Neural progenitor cell (in vitro differentiated cells): ENCODE data around the gene PSG3. TPM values are rescaled to one million over a fixed set of nuclear protein-coding genes. Genes with fewer than 3 reads are reported as not detected.
"Not testable (repeated sequence)": the region's sequence is repeated elsewhere in the genome, so short reads cannot be mapped to it uniquely, and the experiment has no call there.

Experiments
- DNase-seq: peaks from one replicate; pipeline ENCODE4 v3.0.0-alpha.2; 2016; ENCODE audit warnings: low spot score
- H2AFZ ChIP-seq: fragments of 200-600 bp; sonication (generic); replicated peaks from 2 replicates; pipeline ENCODE4 v1.6.1; 2016; ENCODE audit warnings: antibody characterized with exemption
- H3F3A ChIP-seq: fragments of 200-600 bp; sonication (generic); 2 replicates; pipeline ENCODE4 v1.6.1; 2016; ENCODE audit warnings: antibody characterized with exemption, low read depth
- H3K27ac ChIP-seq: fragments of 200-600 bp; sonication (generic); 2 replicates; pipeline ENCODE4 v1.5.1; 2016; ENCODE audit warnings: mild to moderate bottlenecking
- H3K27me3 ChIP-seq: fragments of 200-600 bp; sonication (generic); 2 replicates; pipeline ENCODE4 v1.6.1; 2016; ENCODE audit warnings: mild to moderate bottlenecking, moderate library complexity
- H3K36me3 ChIP-seq: fragments of 200-600 bp; sonication (generic); 2 replicates; pipeline ENCODE4 v1.5.1; 2016
- H3K4me1 ChIP-seq: fragments of 200-600 bp; sonication (generic); 2 replicates; pipeline ENCODE4 v1.6.1; 2016; ENCODE audit warnings: mixed run types
- H3K4me2 ChIP-seq: fragments of 200-600 bp; sonication (generic); 2 replicates; pipeline ENCODE4 v1.6.1; 2016
- H3K4me3 ChIP-seq: fragments of 200-600 bp; sonication (generic); 2 replicates; pipeline ENCODE4 v1.5.1; 2016
- H3K79me2 ChIP-seq: fragments of 200-600 bp; sonication (generic); 2 replicates; pipeline ENCODE4 v1.6.1; 2016; ENCODE audit warnings: low read depth
- H3K9ac ChIP-seq: fragments of 200-600 bp; sonication (generic); 2 replicates; pipeline ENCODE4 v1.6.1; 2016
- H3K9me3 ChIP-seq: fragments of 200-600 bp; sonication (generic); 2 replicates; pipeline ENCODE4 v1.5.1; 2016; ENCODE audit warnings: low read depth
- H4K20me1 ChIP-seq: fragments of 200-600 bp; sonication (generic); 2 replicates; pipeline ENCODE4 v1.6.1; 2016; ENCODE audit warnings: low read depth
- H3K27ac Mint-ChIP-seq: 3 replicates; pipeline ENCODE4 v1.8.0; 2021; ENCODE audit warnings: mixed read lengths
- H3K27me3 Mint-ChIP-seq: 2 replicates; pipeline ENCODE4 v1.8.0; 2022; ENCODE audit warnings: low read depth, mild to moderate bottlenecking, inconsistent platforms, moderate library complexity, mixed read lengths; ENCODE audit not compliant: insufficient read depth
- H3K36me3 Mint-ChIP-seq: 3 replicates; pipeline ENCODE4 v1.8.0; 2021; ENCODE audit warnings: mixed read lengths
- H3K4me1 Mint-ChIP-seq: 3 replicates; pipeline ENCODE4 v1.8.0; 2021; ENCODE audit warnings: mixed read lengths
- H3K4me3 Mint-ChIP-seq: 3 replicates; pipeline ENCODE4 v1.8.0; 2021; ENCODE audit warnings: mild to moderate bottlenecking, moderate library complexity, mixed read lengths
- H3K9me3 Mint-ChIP-seq: 3 replicates; pipeline ENCODE4 v1.8.0; 2020; ENCODE audit warnings: mixed read lengths
- total RNA-seq: library from RNA; depleted of rRNA; stranded (reverse); fragments of >200 nt; gene quantifications from 2 replicates; pipeline ENCODE4 v1.2.3, GENCODE V29; 2015; ENCODE audit warnings: low replicate concordance
- TF ChIP-seq, protein P1 (sequence below): fragments of 200-600 bp; sonication (generic); IDR thresholded peaks from 2 replicates; pipeline ENCODE4 v1.5.1; 2017; ENCODE audit warnings: antibody characterized with exemption, mild to moderate bottlenecking

Gene PSG3
- not detected in 2 replicates for total RNA-seq

DNA sequence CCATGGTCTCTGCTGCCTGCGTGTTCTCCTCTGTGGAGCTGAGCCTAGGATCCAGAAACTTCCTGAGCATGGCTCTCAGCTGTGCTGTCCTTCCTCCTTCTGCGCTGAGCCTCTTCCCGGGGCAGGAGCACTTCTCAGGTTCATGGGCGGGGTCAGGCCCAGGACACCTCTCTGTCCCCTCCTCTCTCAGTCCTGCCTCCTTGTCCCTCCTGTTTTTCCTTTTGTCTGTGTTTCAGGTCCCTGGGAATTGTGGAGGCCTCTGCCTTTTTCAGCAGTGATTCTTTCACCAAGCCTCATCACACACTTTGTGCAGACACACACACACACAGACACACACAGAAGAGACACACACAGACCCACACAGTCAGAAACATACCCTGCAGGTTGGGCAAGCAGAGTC, at the start of gene PSG3:
Gene PSG3, minus strand, starts transcription at position 101 of the 400 bp plus-strand sequence. Its CDS starts 97 bp downstream, at position 4.
- H3F3A ChIP-seq, H3K36me3 Mint-ChIP-seq, H3K9ac ChIP-seq, DNase-seq, H3K9me3 ChIP-seq, H2AFZ ChIP-seq, H3K4me1 ChIP-seq, H3K4me3 Mint-ChIP-seq, H3K4me3 ChIP-seq, H4K20me1 ChIP-seq, H3K27me3 Mint-ChIP-seq, H3K79me2 ChIP-seq, H3K27me3 ChIP-seq, H3K27ac Mint-ChIP-seq, H3K27ac ChIP-seq, H3K36me3 ChIP-seq, H3K4me1 Mint-ChIP-seq, H3K4me2 ChIP-seq: not testable (repeated sequence)
- peaks cover 27% of the 10 kb centered on the region for H3K9me3 Mint-ChIP-seq

DNA sequence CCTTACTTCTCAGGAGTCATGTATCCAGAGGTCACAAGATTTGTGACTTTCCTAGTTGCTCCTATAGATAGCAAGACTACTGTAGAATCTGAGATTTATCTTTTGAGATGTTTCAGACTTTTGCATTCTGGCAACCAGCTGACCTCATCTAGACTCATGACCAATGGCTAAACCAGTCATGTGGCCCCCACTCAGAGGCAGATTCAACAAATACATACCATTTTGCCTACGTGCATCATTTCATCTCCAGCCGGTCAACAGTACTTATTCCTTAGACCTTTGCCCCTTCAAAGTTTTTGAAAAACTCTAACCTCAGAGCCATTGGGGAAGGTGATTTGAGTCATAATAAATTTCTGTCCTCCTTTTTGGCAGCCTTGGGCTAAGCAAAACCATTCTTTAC, 48.5 kb upstream of the PSG3 start:
- H3K4me3 Mint-ChIP-seq, H3F3A ChIP-seq, H3K36me3 ChIP-seq, H3K4me3 ChIP-seq, H3K79me2 ChIP-seq, DNase-seq, H3K4me1 ChIP-seq, H3K36me3 Mint-ChIP-seq, H3K27ac ChIP-seq, H3K4me1 Mint-ChIP-seq, H3K9ac ChIP-seq, H3K27me3 ChIP-seq, H3K4me2 ChIP-seq, H4K20me1 ChIP-seq, H3K27ac Mint-ChIP-seq, H3K27me3 Mint-ChIP-seq, H2AFZ ChIP-seq, H3K9me3 ChIP-seq: not testable (repeated sequence)
- peaks cover 30% of the 10 kb centered on the region for H3K9me3 Mint-ChIP-seq

DNA sequence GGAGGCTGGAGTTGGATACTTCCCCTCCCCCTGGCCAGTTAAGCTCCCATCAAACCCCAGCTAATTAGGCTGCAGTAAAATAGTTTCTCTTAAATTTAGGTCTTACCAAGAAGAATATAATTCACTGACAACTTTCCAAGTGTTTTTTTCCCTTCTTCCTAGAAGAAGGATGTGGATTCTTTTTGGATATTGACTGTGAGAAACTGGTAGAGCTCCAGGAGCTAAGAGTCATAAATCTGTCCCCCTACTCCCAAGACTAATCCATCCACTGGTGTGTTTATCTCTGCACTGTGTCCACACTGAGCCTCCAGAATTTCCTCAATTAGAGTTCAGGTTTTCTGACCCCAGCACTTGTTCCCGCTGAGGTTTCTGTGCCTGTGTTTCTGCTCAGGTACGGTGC, 47.5 kb upstream of the PSG3 start:
- not testable (repeated sequence) for H3K4me1 Mint-ChIP-seq, H3K36me3 Mint-ChIP-seq, H3K9me3 ChIP-seq, H3K27me3 Mint-ChIP-seq, H3K27ac Mint-ChIP-seq, H3K4me3 Mint-ChIP-seq, H2AFZ ChIP-seq, H3K4me1 ChIP-seq, H4K20me1 ChIP-seq, DNase-seq, H3K4me3 ChIP-seq, H3K27me3 ChIP-seq, H3K27ac ChIP-seq, H3K79me2 ChIP-seq, H3K36me3 ChIP-seq, H3F3A ChIP-seq, H3K9ac ChIP-seq, H3K4me2 ChIP-seq
- peaks cover 23% of the 10 kb centered on the region for H3K9me3 Mint-ChIP-seq

DNA sequence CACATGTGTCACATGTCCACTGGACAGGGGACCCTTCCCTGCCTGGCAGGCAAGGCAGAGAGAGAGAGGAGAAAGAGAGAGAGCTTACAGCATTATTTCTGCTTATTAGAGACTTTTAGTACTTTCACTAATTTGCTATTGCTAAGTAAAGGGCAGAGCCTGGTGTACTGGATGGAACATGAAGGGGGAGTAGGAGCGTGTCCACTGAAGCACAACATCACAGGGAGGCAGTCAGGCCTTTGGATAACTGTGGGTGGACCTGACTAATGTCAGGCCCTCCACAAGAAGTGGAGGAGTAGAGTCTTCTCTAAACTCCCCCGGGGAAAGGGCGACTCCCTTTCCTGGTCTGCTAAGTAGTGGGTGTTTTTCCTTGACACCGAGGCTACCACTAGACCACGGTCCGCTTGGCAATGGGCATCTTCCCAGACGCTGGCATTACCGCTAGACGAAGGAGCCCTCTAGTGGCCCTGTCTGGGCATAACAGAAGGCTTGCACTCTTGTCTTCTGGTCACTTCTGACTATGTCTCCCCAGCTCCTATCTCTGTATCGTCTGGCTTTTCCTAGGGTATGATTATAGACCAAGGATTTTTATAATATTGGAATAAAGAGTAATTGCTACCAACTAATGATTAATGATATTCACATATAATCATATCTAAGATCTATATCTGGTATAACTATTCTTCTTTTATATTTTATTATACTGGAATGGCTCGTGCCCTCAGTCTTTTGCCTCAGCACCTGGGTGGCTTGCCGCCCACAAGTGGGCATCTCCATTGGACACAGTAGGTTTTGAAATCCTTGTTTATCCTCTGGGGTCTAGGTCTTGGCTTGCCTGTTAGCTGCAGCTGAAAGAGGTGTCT, 36.7 kb upstream of the PSG3 start:
- H3K27ac Mint-ChIP-seq, H3K4me2 ChIP-seq, H3K9me3 ChIP-seq, H3K4me1 ChIP-seq, H3K9ac ChIP-seq, H3K27ac ChIP-seq, H3K4me3 ChIP-seq, H3K4me3 Mint-ChIP-seq, H3K27me3 Mint-ChIP-seq, H3K4me1 Mint-ChIP-seq, H4K20me1 ChIP-seq, H2AFZ ChIP-seq, H3K79me2 ChIP-seq, H3K27me3 ChIP-seq, H3F3A ChIP-seq, H3K36me3 ChIP-seq, H3K36me3 Mint-ChIP-seq: not testable (repeated sequence)
- TF ChIP-seq, protein P1, sequence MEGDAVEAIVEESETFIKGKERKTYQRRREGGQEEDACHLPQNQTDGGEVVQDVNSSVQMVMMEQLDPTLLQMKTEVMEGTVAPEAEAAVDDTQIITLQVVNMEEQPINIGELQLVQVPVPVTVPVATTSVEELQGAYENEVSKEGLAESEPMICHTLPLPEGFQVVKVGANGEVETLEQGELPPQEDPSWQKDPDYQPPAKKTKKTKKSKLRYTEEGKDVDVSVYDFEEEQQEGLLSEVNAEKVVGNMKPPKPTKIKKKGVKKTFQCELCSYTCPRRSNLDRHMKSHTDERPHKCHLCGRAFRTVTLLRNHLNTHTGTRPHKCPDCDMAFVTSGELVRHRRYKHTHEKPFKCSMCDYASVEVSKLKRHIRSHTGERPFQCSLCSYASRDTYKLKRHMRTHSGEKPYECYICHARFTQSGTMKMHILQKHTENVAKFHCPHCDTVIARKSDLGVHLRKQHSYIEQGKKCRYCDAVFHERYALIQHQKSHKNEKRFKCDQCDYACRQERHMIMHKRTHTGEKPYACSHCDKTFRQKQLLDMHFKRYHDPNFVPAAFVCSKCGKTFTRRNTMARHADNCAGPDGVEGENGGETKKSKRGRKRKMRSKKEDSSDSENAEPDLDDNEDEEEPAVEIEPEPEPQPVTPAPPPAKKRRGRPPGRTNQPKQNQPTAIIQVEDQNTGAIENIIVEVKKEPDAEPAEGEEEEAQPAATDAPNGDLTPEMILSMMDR: peak; percentile 47
- DNase-seq: peak; percentile 2
- peaks cover 18% of the 10 kb centered on the region for H3K9me3 Mint-ChIP-seq

DNA sequence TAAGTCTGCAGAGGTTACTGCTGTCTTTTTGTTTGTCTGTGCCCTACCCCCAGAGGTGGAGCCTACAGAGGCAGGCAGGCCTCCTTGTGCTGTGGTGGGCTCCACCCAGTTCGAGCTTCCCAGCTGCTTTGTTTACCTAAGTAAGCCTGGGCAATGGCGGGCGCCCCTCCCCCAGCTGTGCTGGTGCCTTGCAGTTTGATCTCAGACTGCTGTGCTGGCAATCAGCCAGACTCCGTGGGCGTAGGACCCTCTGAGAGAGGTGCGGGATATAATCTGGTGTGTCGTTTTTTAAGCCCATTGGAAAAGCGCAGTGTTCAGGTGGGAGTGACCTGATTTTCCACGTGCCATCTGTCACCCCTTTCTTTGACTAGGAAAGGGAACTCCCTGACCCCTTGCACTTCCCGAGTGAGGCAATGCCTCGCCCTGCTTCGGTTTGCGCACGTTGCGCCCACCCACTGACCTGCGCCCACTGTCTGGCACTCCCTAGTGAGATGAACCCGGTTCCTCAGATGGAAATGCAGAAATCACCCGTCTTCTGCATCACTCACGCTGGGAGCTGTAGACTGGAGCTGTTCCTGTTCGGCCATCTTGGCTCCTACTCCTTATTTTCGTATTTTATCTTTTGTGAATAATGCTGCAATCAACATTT, 34.4 kb upstream of the PSG3 start:
- H3K27ac ChIP-seq, H3K79me2 ChIP-seq, H3K27me3 Mint-ChIP-seq, H3K4me1 ChIP-seq, H3K4me3 ChIP-seq, DNase-seq, H3K4me2 ChIP-seq, H3K36me3 Mint-ChIP-seq, H3K9me3 ChIP-seq, H3K4me1 Mint-ChIP-seq, H4K20me1 ChIP-seq, H3K9ac ChIP-seq, H3F3A ChIP-seq, H2AFZ ChIP-seq, H3K36me3 ChIP-seq, H3K4me3 Mint-ChIP-seq, H3K27me3 ChIP-seq, H3K27ac Mint-ChIP-seq: not testable (repeated sequence)
- H3K9me3 Mint-ChIP-seq: peaks cover 18% of the 10 kb centered on the region

DNA sequence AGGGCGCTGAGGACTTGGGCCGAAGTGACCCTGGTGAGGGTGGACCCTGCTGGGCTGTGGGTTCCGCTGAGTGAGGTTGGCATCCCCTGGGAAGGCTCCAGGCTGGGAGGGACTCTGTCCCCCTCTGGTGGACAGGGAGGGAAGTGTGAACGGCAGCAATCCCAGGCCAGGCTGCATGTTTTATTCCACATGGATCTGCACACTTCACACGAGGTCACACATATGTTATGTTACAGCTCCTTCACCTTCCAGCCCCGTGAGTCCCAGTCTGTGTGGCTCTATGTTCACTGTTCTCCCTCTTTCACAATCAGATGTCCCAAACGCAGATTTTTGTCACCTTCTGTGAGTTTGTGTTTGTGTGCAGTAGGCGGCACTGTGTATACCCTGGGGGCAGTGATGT, 27.0 kb upstream of the PSG3 start:
- H3K36me3 Mint-ChIP-seq: not testable (repeated sequence)

DNA sequence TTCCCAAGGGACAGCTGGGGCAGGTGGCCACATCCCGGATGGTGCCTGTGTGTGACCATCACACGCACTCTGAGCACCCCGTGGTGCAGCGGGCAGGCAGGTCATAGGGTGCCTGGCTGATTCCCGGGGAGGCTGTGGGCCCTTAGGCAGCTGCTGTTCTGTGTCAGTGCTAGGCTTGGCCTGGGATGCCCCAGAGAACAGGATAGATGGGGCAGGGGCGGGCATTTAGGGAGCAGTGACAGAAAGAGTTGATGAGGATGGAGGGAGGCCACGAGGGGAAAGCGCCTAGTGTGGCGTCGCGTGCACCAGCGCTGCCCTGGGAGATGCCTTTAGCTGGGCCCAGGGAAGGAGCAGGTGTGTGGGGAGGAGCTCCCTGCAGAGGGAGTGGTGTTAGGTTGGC, 26.6 kb upstream of the PSG3 start:
- Mint-ChIP-seq H3K9me3 (peaks cover 47% of the 10 kb centered on the region), H3K27me3 (peaks cover 11% of the 10 kb centered on the region)
- not testable (repeated sequence) for DNase-seq, H3K27me3 ChIP-seq, H2AFZ ChIP-seq, H3K27ac Mint-ChIP-seq, H3K4me2 ChIP-seq, H3K79me2 ChIP-seq, H3K9ac ChIP-seq, H3K9me3 ChIP-seq, H3K4me1 ChIP-seq, H3K27ac ChIP-seq, H3K4me3 ChIP-seq, H4K20me1 ChIP-seq, H3F3A ChIP-seq, H3K36me3 ChIP-seq, H3K4me3 Mint-ChIP-seq, H3K36me3 Mint-ChIP-seq, H3K4me1 Mint-ChIP-seq

More for the DNA sequence above, 27.0 kb upstream of the PSG3 start:
- not testable (repeated sequence) for H3F3A ChIP-seq, DNase-seq, H3K79me2 ChIP-seq, H3K27ac ChIP-seq, H3K27ac Mint-ChIP-seq, H3K9me3 ChIP-seq, H3K4me1 ChIP-seq, H3K4me2 ChIP-seq, H3K27me3 ChIP-seq, H3K4me3 ChIP-seq, H3K9ac ChIP-seq, H3K4me1 Mint-ChIP-seq, H2AFZ ChIP-seq, H3K4me3 Mint-ChIP-seq, H3K36me3 ChIP-seq, H4K20me1 ChIP-seq
- H3K27me3 Mint-ChIP-seq: peaks cover 11% of the 10 kb centered on the region
- H3K9me3 Mint-ChIP-seq: peaks cover 48% of the 10 kb centered on the region
